ENCODE measurements around the gene OR6K3. TPM values are rescaled to one million over a fixed set of nuclear protein-coding genes. Genes with fewer than 3 reads are reported as not detected.
"Not testable (repeated sequence)": the region's sequence is repeated elsewhere in the genome, so short reads cannot be mapped to it uniquely, and the experiment has no call there.

Gene OR6K3
- total RNA-seq, 1 donor from 2014 or later = not detected

DNA sequence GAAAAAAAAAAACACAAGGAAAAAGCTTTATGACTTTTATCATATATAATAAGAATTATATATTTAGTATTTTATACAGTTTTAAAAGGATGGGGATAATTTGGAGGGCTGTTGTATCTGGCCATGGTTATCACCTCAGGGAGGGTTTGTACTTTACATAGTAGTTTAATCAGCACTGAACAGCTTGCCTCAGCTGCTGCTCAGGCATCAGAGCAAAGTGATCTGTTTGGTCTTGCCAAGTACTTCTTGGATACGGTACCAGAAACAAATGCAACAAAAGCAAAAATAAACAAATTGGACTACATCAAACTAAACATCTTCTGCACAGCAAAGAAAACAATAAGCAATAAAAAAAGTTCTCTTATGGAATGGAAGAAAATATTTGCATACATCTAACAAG lies 31.4 kb downstream of the OR6K3 start:
- Mint-ChIP-seq H3K4me1 (ENCODE audit: unreplicated experiment) (no peaks in the 10 kb centered on the region), H3K27ac (ENCODE audit: unreplicated experiment) (no peak overlapping the region), H3K9me3 (ENCODE audit: unreplicated experiment) (no peaks in the 10 kb centered on the region), H3K27me3 (ENCODE audit: unreplicated experiment) (no peaks in the 10 kb centered on the region), H3K4me3 (ENCODE audit: unreplicated experiment) (no peak overlapping the region), H3K36me3 (ENCODE audit: unreplicated experiment) (no peaks in the 10 kb centered on the region)
- no peak for DNase-seq (ENCODE audit: extremely low spot score, unreplicated experiment)
- TF ChIP-seq, protein P1, sequence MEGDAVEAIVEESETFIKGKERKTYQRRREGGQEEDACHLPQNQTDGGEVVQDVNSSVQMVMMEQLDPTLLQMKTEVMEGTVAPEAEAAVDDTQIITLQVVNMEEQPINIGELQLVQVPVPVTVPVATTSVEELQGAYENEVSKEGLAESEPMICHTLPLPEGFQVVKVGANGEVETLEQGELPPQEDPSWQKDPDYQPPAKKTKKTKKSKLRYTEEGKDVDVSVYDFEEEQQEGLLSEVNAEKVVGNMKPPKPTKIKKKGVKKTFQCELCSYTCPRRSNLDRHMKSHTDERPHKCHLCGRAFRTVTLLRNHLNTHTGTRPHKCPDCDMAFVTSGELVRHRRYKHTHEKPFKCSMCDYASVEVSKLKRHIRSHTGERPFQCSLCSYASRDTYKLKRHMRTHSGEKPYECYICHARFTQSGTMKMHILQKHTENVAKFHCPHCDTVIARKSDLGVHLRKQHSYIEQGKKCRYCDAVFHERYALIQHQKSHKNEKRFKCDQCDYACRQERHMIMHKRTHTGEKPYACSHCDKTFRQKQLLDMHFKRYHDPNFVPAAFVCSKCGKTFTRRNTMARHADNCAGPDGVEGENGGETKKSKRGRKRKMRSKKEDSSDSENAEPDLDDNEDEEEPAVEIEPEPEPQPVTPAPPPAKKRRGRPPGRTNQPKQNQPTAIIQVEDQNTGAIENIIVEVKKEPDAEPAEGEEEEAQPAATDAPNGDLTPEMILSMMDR (IDR thresholded peaks at IDR 0.05) = no peak

DNA sequence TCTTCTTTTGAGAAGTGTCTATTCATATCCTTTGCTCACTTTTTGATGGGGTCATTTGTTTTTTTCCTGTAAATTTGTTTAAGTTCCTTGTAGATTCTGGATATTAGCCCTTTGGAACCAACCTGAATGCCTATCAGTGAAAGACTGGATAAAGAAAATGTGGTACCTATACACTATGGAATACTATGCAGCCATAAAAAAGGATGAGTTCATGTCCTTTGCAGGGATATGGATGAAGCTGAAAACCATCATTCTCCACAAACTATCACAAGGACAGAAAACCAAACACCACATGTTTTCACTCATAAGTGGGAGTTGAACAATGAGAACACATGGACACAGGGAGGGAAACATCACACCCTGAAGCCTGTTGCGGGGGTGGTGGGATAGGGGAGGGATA lies 32.2 kb downstream of the OR6K3 start:
- H3K27ac Mint-ChIP-seq (ENCODE audit: unreplicated experiment); DNase-seq (ENCODE audit: extremely low spot score, unreplicated experiment); H3K4me3 Mint-ChIP-seq (ENCODE audit: unreplicated experiment); H3K36me3 Mint-ChIP-seq (ENCODE audit: unreplicated experiment); H3K27me3 Mint-ChIP-seq (ENCODE audit: unreplicated experiment); H3K4me1 Mint-ChIP-seq (ENCODE audit: unreplicated experiment); H3K9me3 Mint-ChIP-seq (ENCODE audit: unreplicated experiment): not testable (repeated sequence)

DNA sequence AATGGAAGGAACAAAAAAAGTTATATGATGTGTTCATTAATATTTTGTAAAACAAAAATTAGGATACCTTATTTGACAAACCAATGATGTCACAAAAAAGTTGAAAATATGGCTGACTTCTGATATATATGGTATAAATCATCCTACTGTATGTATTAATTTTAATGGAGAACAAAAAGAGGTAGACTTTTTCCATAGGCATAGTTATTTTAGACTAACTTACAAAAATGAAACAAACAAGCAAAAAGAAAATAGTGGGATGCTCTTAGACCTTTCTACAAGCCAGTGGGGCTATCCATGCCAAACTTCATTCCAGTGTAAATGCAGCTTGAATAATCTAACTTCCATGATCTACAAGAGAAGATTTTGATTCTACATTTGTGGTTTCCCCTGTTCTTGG lies 33.5 kb downstream of the OR6K3 start:
- Mint-ChIP-seq H3K9me3 (ENCODE audit: unreplicated experiment) (no peaks in the 10 kb centered on the region), H3K36me3 (ENCODE audit: unreplicated experiment) (no peaks in the 10 kb centered on the region), H3K4me1 (ENCODE audit: unreplicated experiment) (no peaks in the 10 kb centered on the region), H3K27me3 (ENCODE audit: unreplicated experiment) (peaks cover 4% of the 10 kb centered on the region), H3K27ac (ENCODE audit: unreplicated experiment) (no peak overlapping the region), H3K4me3 (ENCODE audit: unreplicated experiment) (no peak overlapping the region)
- TF ChIP-seq, protein P1 (IDR thresholded peaks at IDR 0.05) = no peak
- DNase-seq (ENCODE audit: extremely low spot score, unreplicated experiment) = no peak

DNA sequence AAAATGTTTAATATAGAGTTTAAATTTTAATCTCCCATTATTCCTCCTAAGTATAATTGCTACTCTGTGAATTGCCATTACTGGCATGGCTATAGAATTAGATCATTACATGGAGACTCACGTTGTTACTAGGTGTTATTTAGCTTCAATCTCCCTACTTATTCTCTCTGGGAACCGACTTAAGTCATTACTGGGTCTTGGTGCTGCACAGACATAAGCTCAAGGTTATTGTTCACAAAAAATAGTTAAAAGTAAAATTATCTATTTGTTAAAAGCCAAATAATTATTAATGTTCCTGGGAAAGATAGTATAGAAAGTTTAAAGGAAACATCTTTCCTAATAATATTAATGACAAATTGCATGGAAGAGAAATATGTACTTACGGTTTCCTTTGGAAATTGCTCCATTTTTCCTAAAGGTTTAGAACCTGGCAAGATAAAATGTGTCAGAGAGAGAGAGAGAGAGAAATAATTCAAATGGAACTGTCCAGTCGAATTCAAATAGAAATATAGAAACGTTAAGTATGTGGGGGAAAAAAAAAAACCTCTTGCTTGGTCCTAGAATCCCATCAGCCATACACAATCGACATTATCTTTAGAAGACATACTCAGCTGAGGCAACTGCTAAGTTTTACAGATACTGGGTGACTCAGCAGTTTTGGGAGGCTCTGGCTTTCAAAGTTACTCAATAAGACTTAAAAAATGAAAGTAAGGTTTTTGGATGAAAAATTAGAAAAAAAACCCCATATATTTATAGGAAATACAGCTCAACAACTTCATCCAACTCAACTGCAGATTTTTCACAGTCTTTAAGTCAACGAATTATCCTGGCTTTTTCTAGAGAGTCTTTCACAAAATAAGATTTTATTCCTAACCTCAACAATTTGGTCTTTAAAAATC lies 34.2 kb downstream of the OR6K3 start, which contains the start of gene SPTA1:
Gene SPTA1 (minus strand): TSS at position 605 of the 899 bp plus-strand sequence. CDS start 198 bp downstream, at position 407.
- H3K4me3 Mint-ChIP-seq (ENCODE audit: unreplicated experiment) = no peak within 1 kb of the TSS
- H3K9me3 Mint-ChIP-seq (ENCODE audit: unreplicated experiment) = no peaks in the 10 kb centered on the region
- peaks cover 4% of the 10 kb centered on the region for H3K27me3 Mint-ChIP-seq (ENCODE audit: unreplicated experiment)
- DNase-seq (ENCODE audit: extremely low spot score, unreplicated experiment) = no peak
- no peaks in the 10 kb centered on the region for H3K36me3 Mint-ChIP-seq (ENCODE audit: unreplicated experiment)
- H3K27ac Mint-ChIP-seq (ENCODE audit: unreplicated experiment) = no peak within 1 kb of the TSS
- H3K4me1 Mint-ChIP-seq (ENCODE audit: unreplicated experiment) = no peaks in the 10 kb centered on the region
- TF ChIP-seq, protein P1 (IDR thresholded peaks at IDR 0.05) = no peak

DNA sequence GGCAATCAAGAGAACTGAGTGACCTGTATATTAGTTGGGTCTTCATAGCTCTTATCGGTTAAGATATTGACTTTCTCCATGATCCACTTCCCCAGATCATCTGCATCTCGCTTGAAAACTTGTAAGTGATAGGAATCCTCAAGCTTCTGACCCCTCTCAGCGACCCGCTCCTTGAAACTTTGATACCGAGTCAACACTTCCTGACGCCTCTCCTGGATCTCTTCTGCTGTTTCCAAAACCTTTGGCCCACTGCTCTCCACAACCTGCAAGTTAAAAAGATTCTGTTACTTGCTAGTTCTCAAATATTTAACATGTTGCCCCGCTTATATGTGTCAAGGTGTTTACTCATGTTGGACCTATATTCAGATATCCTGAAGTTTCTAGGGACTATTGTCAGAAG lies 35.4 kb downstream of the OR6K3 start:
- H3K27ac Mint-ChIP-seq (ENCODE audit: unreplicated experiment) = no peak overlapping the region
- no peak for DNase-seq (ENCODE audit: extremely low spot score, unreplicated experiment)
- H3K27me3 Mint-ChIP-seq (ENCODE audit: unreplicated experiment) = peaks cover 4% of the 10 kb centered on the region
- no peaks in the 10 kb centered on the region for H3K4me1 Mint-ChIP-seq (ENCODE audit: unreplicated experiment)
- TF ChIP-seq, protein P1 (IDR thresholded peaks at IDR 0.05) = no peak
- H3K9me3 Mint-ChIP-seq (ENCODE audit: unreplicated experiment) = no peaks in the 10 kb centered on the region
- no peak overlapping the region for H3K4me3 Mint-ChIP-seq (ENCODE audit: unreplicated experiment)
- no peaks in the 10 kb centered on the region for H3K36me3 Mint-ChIP-seq (ENCODE audit: unreplicated experiment)
